C4-2B (cell line): ENCODE measurements around the gene RPL13.

Experiments used
- H3K27ac ChIP-seq: fragments of 450-650 bp; 2 replicates; pipeline ENCODE4 v1.5.1; 2017
- CTCF ChIP-seq: fragments of 450-650 bp; conservative IDR thresholded peaks from 2 replicates; pipeline ENCODE4 v1.5.1; 2017; ENCODE audit warnings: mild to moderate bottlenecking
- ZFX ChIP-seq: fragments of 450-650 bp; IDR thresholded peaks from 2 replicates; pipeline ENCODE4 v1.6.1; 2017

The RPL13 gene

GRCh38 chr16:89604764-89605163 is 44.3 kb downstream of the RPL13 start:
- no peak overlapping the region for H3K27ac ChIP-seq
- TF ChIP-seq CTCF (no peak), ZFX (no peak)

- H3K27ac ChIP-seq = no peak overlapping the region
- TF ChIP-seq CTCF (no peak), ZFX (no peak)
Measured at GRCh38 chr16:89605186-89605970, 44.9 kb downstream of the RPL13 start.

GRCh38 chr16:89606006-89606405 is 45.5 kb downstream of the RPL13 start:
- no peak overlapping the region for H3K27ac ChIP-seq
- TF ChIP-seq CTCF (no peak), ZFX (no peak)

GRCh38 chr16:89607453-89607852 is 47.0 kb downstream of the RPL13 start:
- TF ChIP-seq CTCF (no peak), ZFX (no peak)
- H3K27ac ChIP-seq = no peak overlapping the region

- no peak overlapping the region; the same call in 1 of the 2 replicates for H3K27ac ChIP-seq
- TF ChIP-seq CTCF (no peak), ZFX (no peak)
Measured at GRCh38 chr16:89607937-89608740, 47.7 kb downstream of the RPL13 start.

- no peak for TF ChIP-seq CTCF
- no peak for TF ChIP-seq ZFX
- H3K27ac ChIP-seq = no peak overlapping the region
Measured at GRCh38 chr16:89610108-89610453, 49.6 kb downstream of the RPL13 start.
